Endometrial microvascular endothelial cells (primary cell): ENCODE data around the gene ACKR3. TPM values are rescaled to one million over a fixed set of nuclear protein-coding genes. Genes with fewer than 3 reads are reported as not detected.

Source experiments
- in situ Hi-C: cut with HindIII; loops from 2 replicates; pipeline ENCODE4 v1.10.0; 2017; ENCODE audit warnings: low sequenced_read_pairs, low pct_unique_long_range_greater_than_20kb; ENCODE audit errors: inconsistent ontology term
- total RNA-seq: library from RNA; depleted of rRNA; stranded (reverse); fragments of >200 nt; gene quantifications from one replicate; pipeline ENCODE4 v1.2.3, GENCODE V29; 2015; ENCODE audit errors: inconsistent ontology term

The ACKR3 gene
- total RNA-seq, 1 donor from 2014 or later, result 1.1 TPM

DNA sequence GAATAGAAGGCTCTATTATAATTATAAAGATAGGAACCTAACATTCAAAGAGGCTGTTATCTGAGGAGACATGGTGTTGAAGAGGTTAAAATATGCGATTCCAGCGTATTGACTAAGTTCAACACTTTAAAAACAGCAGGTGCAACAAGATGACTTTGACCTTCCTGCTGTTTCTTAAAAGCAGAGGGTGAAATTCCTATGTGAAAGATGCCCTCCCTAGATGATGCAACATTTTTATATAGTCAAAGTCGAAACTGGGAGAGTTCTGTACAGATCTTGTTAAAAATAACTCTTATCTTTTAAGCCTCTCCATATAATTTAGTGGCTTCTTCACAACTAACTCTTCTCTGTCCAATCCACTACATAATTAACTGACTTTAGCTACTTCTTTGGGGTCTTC, 4.4 kb upstream of the ACKR3 start:
- in situ Hi-C loops, result no loop called here

DNA sequence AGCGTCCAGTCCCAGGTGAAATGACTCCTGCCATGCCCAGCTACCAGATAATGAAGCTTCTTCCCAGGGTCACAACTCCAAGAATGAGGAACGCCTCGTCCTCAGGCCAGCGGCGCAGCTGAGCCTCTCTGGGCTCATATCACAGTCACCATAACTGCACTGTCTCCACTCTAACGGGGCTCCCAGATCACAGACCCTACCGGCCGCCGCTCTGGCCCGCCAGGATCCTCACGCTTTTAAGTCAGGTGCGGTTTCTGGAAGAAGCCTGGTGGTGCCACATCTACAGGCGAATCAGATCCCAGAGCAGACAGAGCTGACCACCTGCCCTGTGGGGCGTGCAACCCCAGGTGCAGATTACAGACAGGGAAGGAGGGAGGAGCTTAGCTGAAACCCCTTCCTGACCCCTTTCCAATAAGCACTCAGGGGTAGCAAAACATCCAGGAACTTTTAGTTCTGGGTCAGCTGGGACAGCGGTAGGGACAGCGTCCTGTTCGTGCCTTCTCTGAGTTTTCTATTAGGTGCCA, 3.7 kb upstream of the ACKR3 start:
- in situ Hi-C loops, result no loop called here

DNA sequence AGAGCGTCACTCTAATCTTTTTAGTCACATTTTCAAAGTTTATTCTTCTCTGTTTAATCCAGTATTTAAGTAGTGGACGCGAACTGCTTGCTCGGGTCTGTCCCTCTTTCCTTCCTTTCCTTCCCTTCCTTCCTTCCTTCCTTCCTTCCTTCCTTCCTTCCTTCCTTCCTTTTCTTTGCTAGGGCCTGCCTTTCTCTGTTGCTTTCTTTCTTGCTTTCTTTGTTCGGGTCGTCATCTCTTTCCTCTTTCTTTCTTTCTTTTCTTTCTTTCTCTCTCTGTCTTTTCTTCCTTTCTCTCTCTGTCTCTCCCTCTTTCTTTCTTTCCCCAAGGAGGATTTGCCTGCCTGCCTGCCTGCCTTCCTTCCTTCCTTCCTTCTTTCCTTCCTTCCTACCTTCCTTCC, 3.0 kb upstream of the ACKR3 start:
- in situ Hi-C loops, result no loop called here

DNA sequence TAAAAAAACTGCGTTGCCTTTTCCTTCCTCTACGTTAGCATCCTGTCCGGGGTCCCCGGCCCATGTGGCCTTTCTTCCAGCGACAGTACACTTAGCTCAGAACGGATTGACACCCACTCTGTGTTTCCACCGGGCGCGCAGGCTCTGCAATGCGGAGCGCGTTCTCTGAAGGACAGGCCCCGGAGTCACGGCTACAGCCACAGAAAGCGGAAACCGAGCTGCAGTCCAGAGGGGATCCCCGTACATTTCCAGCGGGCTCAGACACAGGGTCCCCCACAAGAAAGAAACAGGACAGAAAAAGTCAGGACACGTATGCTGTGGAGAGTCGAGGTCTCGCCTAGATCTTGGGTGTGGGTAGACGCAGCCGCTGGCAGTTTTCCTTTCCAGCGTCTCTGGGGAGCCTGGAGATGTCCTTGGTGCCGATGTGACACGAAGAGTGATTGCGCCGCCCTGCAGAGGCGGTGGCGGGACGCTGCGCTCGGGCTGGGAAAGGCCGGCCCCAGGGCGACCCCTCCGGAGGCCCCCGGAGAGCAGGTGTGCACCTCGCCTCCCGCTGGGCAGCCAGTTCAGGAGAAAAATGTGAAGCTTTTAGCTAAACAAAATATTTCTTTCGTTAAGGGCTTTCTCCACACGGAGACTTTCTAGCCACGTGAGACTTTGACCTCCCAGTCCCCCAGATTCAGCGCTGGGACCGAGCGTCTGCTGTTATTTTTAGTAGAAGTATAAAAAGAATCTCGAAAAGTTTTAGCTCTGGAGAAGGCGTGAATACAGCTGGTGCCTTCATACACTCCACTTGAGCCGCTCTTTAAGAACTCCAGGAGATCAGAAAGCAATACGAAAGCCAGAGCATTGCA, 1.3 kb upstream of the ACKR3 start:
- in situ Hi-C loops, result no loop called here

DNA sequence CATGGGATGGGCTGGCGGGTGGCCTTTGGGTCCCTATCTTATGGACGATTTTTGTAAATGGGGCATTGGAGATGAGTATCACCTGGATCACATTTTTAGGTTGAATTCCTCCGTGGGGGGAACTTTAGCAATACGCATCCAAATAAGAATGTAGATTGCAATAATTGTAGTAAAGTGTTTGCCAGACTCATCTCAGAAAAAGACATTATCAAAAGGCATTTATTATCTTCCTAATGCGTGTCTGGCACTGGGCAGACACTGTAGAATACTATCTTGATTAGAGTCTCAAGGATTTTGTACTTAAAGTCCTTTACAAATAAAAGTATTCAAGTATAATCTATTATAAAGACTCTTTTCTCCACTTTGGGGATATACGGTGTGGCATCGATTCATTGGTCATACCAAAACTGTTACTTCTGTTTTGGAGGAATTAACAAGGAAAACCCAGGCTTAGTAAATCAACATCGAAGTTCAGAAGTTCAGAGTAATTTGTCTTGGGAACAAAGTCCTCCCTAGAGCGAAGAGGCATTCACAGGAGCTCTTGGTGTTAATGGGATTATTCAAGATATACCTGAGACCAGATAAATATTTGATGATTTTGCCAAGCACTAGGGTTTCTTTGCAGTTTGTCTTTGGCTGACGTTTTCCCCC, 578 bp upstream of the ACKR3 start:
- in situ Hi-C loops, result no loop called here

DNA sequence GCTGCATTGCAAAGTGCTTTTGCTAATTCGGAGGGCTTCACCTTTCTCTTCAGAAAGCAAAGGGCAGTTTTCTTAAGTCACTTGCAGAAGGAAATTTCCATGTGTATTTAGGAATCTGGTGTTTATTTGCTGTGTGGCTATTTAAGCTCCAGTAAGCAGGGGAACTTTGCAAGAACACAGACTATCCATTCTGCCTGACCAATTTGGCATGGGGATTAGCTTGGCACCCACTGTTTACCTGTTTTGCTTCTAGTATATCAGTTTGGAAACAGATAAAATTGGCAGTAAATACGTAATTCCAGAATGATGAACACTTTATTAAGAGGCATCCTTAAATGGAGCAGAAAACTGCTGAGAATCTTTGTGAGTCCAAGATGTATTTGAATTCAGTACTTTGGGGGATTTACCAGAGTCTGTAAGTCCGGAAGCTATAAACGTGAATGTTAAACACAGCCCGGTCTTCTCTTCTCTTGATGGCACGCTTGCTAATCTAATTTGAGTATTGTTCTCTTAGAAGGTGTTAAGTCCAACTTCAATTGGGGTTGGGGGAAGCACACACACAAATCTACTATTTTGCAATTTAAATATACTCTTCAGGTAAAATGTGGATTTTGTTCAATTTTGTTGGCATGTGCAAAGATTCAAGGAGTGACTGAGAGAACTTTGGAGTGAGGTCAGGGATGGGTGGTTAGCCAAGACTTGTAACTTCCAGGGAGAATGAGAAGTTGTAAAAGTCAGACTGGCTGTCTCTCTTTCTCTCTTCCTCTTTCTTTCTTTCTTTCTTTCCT, 650 bp downstream of the ACKR3 start:
- in situ Hi-C loops, result no loop called here

DNA sequence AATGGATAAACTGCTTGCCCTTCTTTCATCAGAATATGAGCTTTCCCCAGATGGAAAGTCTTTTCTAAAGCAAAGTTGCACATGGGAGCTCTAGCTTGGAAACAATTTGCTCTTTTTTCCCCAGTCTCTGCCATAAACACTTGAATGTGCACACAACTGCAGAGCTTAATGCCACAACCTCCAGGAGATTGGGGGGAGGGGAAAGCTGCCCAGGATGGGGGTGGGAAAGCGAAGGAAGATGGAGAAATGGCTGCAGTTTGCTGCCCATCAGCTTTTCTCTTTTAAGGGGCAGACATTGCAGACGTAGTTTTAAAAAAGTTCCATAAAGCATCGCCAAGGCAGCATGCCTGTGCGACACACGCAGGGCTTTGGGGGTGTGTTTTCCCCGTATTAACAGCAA, 1.5 kb downstream of the ACKR3 start:
- in situ Hi-C loops, result no loop called here

DNA sequence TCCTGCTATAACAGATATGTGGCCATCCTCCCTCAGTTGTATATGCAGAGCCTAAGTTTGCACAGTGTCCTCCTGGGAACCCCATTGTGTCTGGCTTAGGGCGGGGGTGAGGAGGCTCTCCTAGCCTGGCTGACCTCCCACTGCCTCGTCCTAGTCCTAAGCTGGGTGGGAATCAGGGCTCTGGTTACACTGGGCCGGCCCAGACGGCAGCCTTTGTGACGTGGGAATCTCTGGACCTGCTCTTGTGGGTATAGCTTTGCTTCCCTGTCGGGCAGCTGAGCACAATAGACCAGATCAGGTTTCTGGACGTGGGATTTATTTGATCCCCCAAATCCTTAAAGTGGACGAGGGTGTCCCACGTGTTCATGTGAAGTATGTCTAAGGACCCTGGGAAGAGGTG, 2.9 kb downstream of the ACKR3 start:
- in situ Hi-C loops, result no loop called here

DNA sequence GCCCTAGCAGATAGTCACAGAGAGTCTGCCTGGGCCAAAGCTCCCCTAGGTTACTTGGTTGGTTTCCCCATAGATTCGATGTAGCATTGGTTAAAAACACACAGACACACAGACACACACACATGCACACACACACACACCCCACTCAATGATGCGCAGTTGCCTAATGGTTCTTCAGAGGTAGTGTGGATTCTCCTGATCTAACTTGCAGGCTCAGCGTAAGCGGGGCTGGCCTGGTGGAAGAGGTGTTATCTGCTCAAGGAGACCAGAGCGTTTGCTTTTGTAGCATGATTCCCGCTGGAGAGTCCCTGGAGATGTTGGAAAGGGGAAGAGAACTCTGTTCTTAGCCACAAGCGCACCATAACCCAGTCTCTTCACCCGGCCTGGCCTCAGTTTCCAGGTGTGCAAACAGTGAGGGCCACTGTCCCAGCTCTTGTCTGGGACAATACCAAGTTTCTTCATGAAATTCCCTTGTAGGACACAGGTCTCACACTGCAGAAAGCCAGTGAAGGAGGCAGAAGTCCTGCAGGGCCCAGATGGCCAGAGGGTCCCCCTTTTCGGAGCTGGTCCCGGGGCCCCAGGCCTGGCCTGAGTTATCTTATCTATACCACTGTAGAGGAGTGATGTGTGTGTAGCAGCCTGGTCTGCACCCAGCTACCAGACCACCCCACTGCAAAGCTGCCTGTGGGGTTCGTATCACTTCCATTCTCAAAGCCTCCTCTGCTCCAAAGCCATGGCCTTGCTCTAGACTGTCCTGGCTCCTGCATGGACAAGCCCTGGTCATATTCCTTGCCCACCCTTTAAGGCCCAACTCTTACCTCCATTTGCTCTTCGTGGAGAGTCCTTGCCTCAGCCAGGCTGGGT, 3.7 kb downstream of the ACKR3 start:
- in situ Hi-C loops, result no loop called here

DNA sequence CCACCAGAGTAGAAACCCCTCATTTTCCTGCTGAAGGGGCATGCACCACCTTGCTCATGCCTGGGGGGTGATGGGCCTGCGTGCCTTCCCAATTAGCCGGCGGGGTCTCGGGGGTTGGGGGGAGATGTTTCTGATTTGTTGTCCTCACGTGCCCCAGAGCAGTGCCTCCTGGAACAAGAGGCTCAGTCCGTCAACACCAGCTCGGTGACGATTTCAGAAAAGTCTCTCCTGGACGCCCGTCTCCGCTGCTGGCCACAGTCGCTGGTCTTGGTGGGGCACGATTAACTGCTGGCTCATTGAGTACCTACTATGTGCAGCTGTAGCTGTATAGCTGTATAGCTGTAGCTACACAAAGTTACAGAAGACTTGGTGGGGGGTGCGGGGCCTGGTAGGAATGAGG, 4.4 kb downstream of the ACKR3 start:
- in situ Hi-C loops, result no loop called here

DNA sequence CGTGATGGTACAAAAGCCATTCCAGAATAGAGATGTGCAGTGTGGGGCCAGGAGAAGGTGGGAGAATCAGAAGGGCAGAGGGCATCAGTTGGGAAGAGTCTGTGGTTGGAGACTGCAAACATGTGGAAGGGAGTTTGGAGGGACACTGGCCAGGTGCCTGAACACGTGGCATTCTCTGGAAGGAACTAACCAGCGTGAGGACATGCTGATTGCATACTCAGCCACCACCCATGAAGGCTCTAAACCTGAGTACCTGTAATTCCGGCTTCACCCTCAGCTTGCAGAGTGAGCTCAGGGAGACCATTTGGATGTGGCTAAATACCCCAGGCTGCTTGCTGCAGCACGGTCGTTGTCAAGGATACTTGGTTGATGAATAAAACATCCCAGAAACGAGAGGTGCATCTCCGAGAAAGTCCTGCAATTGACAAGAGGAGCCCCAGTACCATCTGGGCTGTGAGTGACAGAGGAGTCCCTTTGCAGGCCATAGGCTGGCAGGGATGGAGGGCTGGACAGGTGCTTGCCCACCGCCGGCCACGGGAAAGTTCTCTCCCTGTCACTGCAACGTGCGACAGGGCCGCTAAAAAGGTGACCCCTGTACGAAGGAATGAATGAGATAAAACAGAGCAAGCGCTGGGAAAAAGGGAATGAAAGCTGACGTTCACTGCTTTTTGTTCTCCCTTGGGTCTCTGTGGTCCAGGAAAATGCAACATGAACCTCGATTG, 5.0 kb downstream of the ACKR3 start:
- in situ Hi-C loops, result no loop called here

DNA sequence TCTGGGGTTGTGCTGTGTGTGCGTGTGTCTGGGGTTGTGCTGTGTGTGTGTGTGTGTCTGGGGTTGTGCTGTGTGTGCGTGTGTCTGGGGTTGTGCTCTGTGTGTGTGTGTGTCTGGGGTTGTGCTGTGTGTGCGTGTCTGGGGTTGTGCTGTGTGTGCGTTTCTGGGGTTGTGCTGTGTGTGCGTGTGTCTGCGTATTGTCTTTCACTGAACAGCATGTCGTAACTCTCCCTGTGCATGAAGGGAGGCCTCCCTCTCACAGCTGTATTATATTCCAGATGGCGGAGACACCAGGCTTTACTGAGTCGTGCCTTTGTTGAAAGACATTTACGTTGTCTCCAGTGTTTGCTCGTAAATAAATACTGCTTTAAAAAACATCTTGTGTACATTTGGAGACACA, 5.9 kb downstream of the ACKR3 start:
- in situ Hi-C loops, result no loop called here

DNA sequence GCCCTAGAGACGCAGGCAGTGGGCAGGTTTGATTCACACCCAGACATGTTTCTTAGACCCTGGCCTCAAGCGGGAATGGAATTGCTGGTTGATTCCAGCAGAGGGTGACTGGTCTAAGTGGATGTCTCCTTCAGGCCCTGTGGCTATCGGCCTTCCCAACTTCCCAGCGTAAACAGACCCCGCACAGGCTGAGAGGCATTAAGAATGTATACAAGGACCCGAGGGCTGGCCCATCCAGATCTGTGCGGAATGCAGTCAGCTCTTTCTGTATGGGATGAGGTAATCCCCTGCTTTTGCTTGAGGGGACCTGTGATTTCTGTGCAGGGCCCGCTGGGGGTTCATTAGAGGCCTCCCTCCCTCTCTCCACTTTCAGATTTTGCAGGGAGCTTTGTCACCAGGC, 6.5 kb downstream of the ACKR3 start:
- in situ Hi-C loops, result no loop called here

DNA sequence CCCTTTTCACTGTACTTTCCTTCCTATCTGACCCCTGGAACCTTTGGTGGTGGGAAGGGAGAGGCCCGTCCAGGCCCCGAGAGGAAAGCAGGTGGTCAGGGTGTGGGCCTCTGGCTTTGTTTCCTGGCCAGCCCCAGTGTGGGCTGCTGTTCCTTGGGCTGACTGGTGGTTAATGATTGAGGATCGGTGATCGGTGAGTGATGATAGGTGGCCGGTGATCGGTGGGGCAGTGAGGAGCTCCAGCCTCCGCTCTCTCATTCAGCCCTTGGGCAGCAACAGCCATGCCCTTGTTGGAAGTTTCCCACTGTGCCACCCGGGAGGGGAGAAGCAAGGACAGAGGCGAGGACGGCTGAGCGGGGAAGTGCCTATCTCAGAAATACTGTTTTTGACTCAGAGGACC, 7.3 kb downstream of the ACKR3 start:
- in situ Hi-C loops, result no loop called here

DNA sequence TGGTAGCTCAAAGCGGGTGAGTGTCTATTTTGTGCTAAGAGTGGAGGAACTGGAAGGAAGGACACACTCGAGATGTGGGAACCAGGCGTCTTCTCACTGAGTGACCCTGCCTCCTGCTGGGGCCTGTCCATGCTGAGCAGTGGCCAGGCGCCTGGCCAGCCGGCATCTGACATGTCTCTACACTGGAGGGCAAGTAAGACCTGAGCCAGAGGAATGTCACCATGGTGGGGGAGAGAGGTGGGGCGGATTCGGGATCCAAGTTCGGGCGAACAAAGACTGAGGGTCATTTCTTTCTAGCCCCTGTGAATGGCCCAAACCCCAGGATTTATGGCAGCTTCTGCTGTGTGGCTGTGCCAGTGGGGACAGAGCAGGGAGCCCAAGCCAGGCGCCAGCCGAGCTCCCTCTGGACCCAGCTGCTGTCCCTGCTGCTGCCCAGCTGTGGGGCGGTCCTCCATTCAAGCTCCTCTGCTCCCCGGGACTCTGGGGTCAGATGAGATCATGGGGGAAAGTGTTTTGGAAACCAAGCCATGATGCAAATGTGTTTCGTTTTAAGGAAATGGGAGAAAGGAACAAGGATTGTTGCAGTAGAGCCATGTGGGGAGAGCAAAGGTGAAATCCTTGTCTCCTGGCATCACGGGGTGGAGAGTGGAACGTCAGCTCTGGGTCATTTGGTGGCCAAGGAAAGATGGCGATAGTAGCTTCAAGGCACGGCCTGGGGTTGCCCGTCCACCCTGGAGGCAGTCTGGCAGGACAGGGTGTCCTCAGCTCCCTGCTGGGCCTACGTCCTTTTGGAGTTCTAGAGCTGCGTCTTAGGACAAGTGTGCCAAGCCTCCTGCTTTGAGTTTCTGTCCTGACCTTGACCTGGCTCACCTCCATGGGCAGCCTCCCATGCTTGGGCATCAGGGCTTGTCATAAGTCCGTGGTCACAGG, 8.1 kb downstream of the ACKR3 start:
- in situ Hi-C loops, result no loop called here

DNA sequence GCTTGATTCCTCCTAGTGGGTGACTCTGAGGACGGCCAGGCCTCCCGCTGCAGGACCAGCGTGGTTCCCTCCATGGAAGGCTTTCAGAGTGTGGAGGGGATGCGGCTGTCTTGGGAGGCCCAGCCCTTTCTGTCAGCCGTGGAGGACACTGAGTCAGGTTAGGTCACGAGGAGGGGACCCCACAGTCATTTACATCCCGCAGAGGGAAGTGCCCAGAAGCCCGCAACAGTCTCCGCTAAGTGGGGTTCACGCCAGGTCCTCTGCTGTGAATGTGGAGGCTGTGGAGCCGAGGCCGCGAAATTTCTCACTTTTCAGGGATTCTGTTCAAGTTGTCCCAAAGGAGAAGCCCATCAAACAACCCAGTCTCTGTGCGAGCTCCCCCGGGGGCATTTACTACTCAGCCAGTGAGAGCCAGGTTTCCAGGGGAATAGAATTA, 8.8 kb downstream of the ACKR3 start:
- in situ Hi-C loops, result no loop called here
